MM.1S (cell line): Measurements from ENCODE around the gene FOSL1.

Source experiments
- DNase-seq: peaks from one replicate; pipeline ENCODE4 v3.0.0-alpha.2; 2015
- H2AFZ ChIP-seq: fragments of 300-600 bp; sonication (generic); 2 replicates; pipeline ENCODE4 v1.6.0; 2016; ENCODE audit warnings: antibody characterized with exemption, low read length
- H3F3A ChIP-seq: fragments of 300-600 bp; sonication (generic); 2 replicates; pipeline ENCODE4 v1.6.1; 2016; ENCODE audit warnings: mild to moderate bottlenecking, antibody characterized with exemption, low read length, moderate library complexity, mixed read lengths; ENCODE audit not compliant: insufficient read depth
- H3K27ac ChIP-seq: fragments of 300-600 bp; sonication (generic); 2 replicates; pipeline ENCODE4 v1.5.1; 2016; ENCODE audit warnings: mild to moderate bottlenecking, low read length
- H3K27me3 ChIP-seq: fragments of 300-600 bp; sonication (generic); replicated peaks from 2 replicates; pipeline ENCODE4 v1.6.0; 2016; ENCODE audit warnings: low read length; ENCODE audit not compliant: insufficient read depth
- H3K36me3 ChIP-seq: fragments of 300-600 bp; sonication (generic); replicated peaks from 2 replicates; pipeline ENCODE4 v1.6.1; 2016; ENCODE audit warnings: mild to moderate bottlenecking, low read length, mixed read lengths; ENCODE audit not compliant: insufficient read depth
- H3K4me1 ChIP-seq: fragments of 300-600 bp; sonication (generic); 2 replicates; pipeline ENCODE4 v1.6.1; 2016; ENCODE audit warnings: low read length, mixed read lengths
- H3K4me2 ChIP-seq: fragments of 300-600 bp; sonication (generic); 2 replicates; pipeline ENCODE4 v1.6.0; 2016; ENCODE audit warnings: low read depth, low read length
- H3K4me3 ChIP-seq: fragments of 300-600 bp; sonication (generic); 2 replicates; pipeline ENCODE4 v1.5.1; 2016; ENCODE audit warnings: low read length, mixed read lengths
- H3K79me2 ChIP-seq: fragments of 300-600 bp; sonication (generic); 2 replicates; pipeline ENCODE4 v1.6.1; 2016; ENCODE audit warnings: mixed run types, low read length, mixed read lengths
- H3K9ac ChIP-seq: fragments of 300-600 bp; sonication (generic); 2 replicates; pipeline ENCODE4 v1.6.1; 2016; ENCODE audit warnings: low read length, mixed read lengths
- H3K9me2 ChIP-seq: fragments of 300-600 bp; sonication (generic); replicated peaks from 2 replicates; pipeline ENCODE4 v1.6.1; 2016; ENCODE audit warnings: mild to moderate bottlenecking, low read length, mixed read lengths; ENCODE audit not compliant: insufficient read depth
- H3K9me3 ChIP-seq: fragments of 300-600 bp; sonication (generic); replicated peaks from 2 replicates; pipeline ENCODE4 v1.6.1; 2016; ENCODE audit warnings: mild to moderate bottlenecking, low read length, mixed read lengths; ENCODE audit not compliant: insufficient read depth
- H4K20me1 ChIP-seq: fragments of 300-600 bp; sonication (generic); 2 replicates; pipeline ENCODE4 v1.6.1; 2016; ENCODE audit warnings: mild to moderate bottlenecking, low read length, moderate library complexity, mixed read lengths; ENCODE audit not compliant: insufficient read depth
- CTCF ChIP-seq: fragments of 300-600 bp; sonication (generic); IDR thresholded peaks from 2 replicates; pipeline ENCODE4 v1.5.1; 2016; ENCODE audit warnings: antibody characterized with exemption, low read length, mixed read lengths
- EZH2 ChIP-seq: fragments of 300-600 bp; sonication (generic); optimal IDR thresholded peaks from 2 replicates; pipeline ENCODE3; 2017; ENCODE audit warnings: low read depth, mild to moderate bottlenecking, antibody characterized with exemption, low read length, mixed read lengths
- EZH2phosphoT487 ChIP-seq: fragments of 300-600 bp; sonication (generic); IDR thresholded peaks from 2 replicates; pipeline ENCODE4 v1.6.1; 2018; ENCODE audit warnings: antibody characterized with exemption, low read length

Gene FOSL1

GRCh38 chr11:65860278-65861164 lies 39.7 kb downstream of the FOSL1 start, which contains the start of gene MUS81:
TSS of gene MUS81 (plus strand) at chr11:65860433. CDS start at chr11:65860754, 321 bp downstream.
- Histone ChIP-seq H2AFZ (peak within 1 kb of the TSS; percentile 90), H4K20me1 (peaks cover 13% of the 10 kb centered on the region), H3K27me3 (no peaks in the 10 kb centered on the region), H3K79me2 (peaks cover 52% of the 10 kb centered on the region), H3K4me2 (peak within 1 kb of the TSS; percentile 96), H3K9me3 (no peaks in the 10 kb centered on the region), H3K36me3 (peaks cover 11% of the 10 kb centered on the region), H3K9me2 (no peaks in the 10 kb centered on the region), H3K4me1 (peaks cover 16% of the 10 kb centered on the region), H3K4me3 (peak within 1 kb of the TSS; percentile 99), H3K9ac (peak within 1 kb of the TSS; percentile 93), H3K27ac (peak within 1 kb of the TSS; percentile 86), H3F3A (peaks cover 40% of the 10 kb centered on the region)
- TF ChIP-seq EZH2 (no peak), CTCF (peak; percentile 90)
- peak; percentile 96 for DNase-seq

GRCh38 chr11:65859812-65860277 lies 40.3 kb downstream of the FOSL1 start:
- peaks cover 17% of the 10 kb centered on the region for H3K36me3 ChIP-seq
- peaks cover 59% of the 10 kb centered on the region for H3K79me2 ChIP-seq

GRCh38 chr11:65859095-65859811 lies 40.9 kb downstream of the FOSL1 start:
- peaks cover 23% of the 10 kb centered on the region for H3K36me3 ChIP-seq
- H3K4me1 ChIP-seq, result peaks cover 16% of the 10 kb centered on the region
- peaks cover 47% of the 10 kb centered on the region for H3F3A ChIP-seq
- peak; percentile 99 for DNase-seq
- peak overlapping the region; percentile 90 for H2AFZ ChIP-seq
- peak overlapping the region; percentile 99 for H3K4me3 ChIP-seq
- H3K9ac ChIP-seq, result peak overlapping the region; percentile 93
- H3K79me2 ChIP-seq, result peaks cover 65% of the 10 kb centered on the region
- no peaks in the 10 kb centered on the region for H3K9me3 ChIP-seq
- peak overlapping the region; percentile 96 for H3K4me2 ChIP-seq
- no peaks in the 10 kb centered on the region for H3K27me3 ChIP-seq
- TF ChIP-seq EZH2phosphoT487 (no peak), CTCF (peak; percentile 12; the same call in 1 of the 2 replicates)
- no peaks in the 10 kb centered on the region for H3K9me2 ChIP-seq
- H3K27ac ChIP-seq, result peak overlapping the region; percentile 86
- H4K20me1 ChIP-seq, result peaks cover 25% of the 10 kb centered on the region

More at GRCh38 chr11:65859812-65860277, 40.3 kb downstream of the FOSL1 start:
- Histone ChIP-seq H3K9me3 (no peaks in the 10 kb centered on the region), H3F3A (peaks cover 42% of the 10 kb centered on the region), H3K4me3 (peak overlapping the region; percentile 99), H2AFZ (peak overlapping the region; percentile 67), H3K27ac (peak overlapping the region; percentile 86), H4K20me1 (peaks cover 20% of the 10 kb centered on the region), H3K9me2 (no peaks in the 10 kb centered on the region), H3K4me2 (peak overlapping the region; percentile 96), H3K4me1 (peaks cover 16% of the 10 kb centered on the region), H3K27me3 (no peaks in the 10 kb centered on the region), H3K9ac (peak overlapping the region; percentile 93)
- peak; percentile 55 for DNase-seq
- TF ChIP-seq CTCF, result no peak
